Measurements from ENCODE around the gene SORCS3.

- no peak for TF ChIP-seq POLR2AphosphoS5 (IDR thresholded peaks at IDR 0.05)
- TF ChIP-seq, protein P1, sequence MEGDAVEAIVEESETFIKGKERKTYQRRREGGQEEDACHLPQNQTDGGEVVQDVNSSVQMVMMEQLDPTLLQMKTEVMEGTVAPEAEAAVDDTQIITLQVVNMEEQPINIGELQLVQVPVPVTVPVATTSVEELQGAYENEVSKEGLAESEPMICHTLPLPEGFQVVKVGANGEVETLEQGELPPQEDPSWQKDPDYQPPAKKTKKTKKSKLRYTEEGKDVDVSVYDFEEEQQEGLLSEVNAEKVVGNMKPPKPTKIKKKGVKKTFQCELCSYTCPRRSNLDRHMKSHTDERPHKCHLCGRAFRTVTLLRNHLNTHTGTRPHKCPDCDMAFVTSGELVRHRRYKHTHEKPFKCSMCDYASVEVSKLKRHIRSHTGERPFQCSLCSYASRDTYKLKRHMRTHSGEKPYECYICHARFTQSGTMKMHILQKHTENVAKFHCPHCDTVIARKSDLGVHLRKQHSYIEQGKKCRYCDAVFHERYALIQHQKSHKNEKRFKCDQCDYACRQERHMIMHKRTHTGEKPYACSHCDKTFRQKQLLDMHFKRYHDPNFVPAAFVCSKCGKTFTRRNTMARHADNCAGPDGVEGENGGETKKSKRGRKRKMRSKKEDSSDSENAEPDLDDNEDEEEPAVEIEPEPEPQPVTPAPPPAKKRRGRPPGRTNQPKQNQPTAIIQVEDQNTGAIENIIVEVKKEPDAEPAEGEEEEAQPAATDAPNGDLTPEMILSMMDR (IDR thresholded peaks at IDR 0.05), result no peak
- TF ChIP-seq POLR2A (IDR thresholded peaks at IDR 0.05; ENCODE audit: low read depth), result no peak
These were observed 24.1 kb downstream of the SORCS3 start for GRCh38 chr10:104665174-104665573.

Measured in esophagus muscularis mucosa (tissue), 3 donors.